ENCODE results near the gene SLC6A6.

Gene SLC6A6

GRCh38 chr3:14454639-14455310 lies 52.4 kb downstream of the SLC6A6 start:
- H3K36me3 ChIP-seq (ENCODE audit: control insufficient read depth, insufficient read depth, low read length) = peaks cover 37% of the 10 kb centered on the region
- peaks cover 4% of the 10 kb centered on the region for H3K4me1 ChIP-seq (ENCODE audit: control insufficient read depth, insufficient read depth, low read length)

GRCh38 chr3:14455571-14456317 lies 53.3 kb downstream of the SLC6A6 start:
- Histone ChIP-seq H3K36me3 (ENCODE audit: control insufficient read depth, insufficient read depth, low read length) (peaks cover 38% of the 10 kb centered on the region), H3K4me1 (ENCODE audit: control insufficient read depth, insufficient read depth, low read length) (peaks cover 4% of the 10 kb centered on the region), H3K27me3 (ENCODE audit: control insufficient read depth, insufficient read depth, low read length) (no peaks in the 10 kb centered on the region), H3K4me3 (ENCODE audit: low read depth, low read length) (no peak overlapping the region), H3K9ac (ENCODE audit: low read depth, low read length) (no peak overlapping the region), H3K9me3 (ENCODE audit: control insufficient read depth, insufficient read depth, low read length) (no peaks in the 10 kb centered on the region)

More at GRCh38 chr3:14454639-14455310, 52.4 kb downstream of the SLC6A6 start:
- no peaks in the 10 kb centered on the region for H3K9me3 ChIP-seq (ENCODE audit: control insufficient read depth, insufficient read depth, low read length)
- no peak overlapping the region for H3K4me3 ChIP-seq (ENCODE audit: low read depth, low read length)
- H3K27me3 ChIP-seq (ENCODE audit: control insufficient read depth, insufficient read depth, low read length) = no peaks in the 10 kb centered on the region
- H3K9ac ChIP-seq (ENCODE audit: low read depth, low read length) = no peak overlapping the region

GRCh38 chr3:14456794-14457193 lies 54.4 kb downstream of the SLC6A6 start:
- Histone ChIP-seq H3K9me3 (ENCODE audit: control insufficient read depth, insufficient read depth, low read length) (no peaks in the 10 kb centered on the region), H3K9ac (ENCODE audit: low read depth, low read length) (no peak overlapping the region), H3K27me3 (ENCODE audit: control insufficient read depth, insufficient read depth, low read length) (no peaks in the 10 kb centered on the region), H3K4me3 (ENCODE audit: low read depth, low read length) (no peak overlapping the region), H3K36me3 (ENCODE audit: control insufficient read depth, insufficient read depth, low read length) (peaks cover 29% of the 10 kb centered on the region), H3K4me1 (ENCODE audit: control insufficient read depth, insufficient read depth, low read length) (peaks cover 4% of the 10 kb centered on the region)

GRCh38 chr3:14457481-14457880 lies 55.1 kb downstream of the SLC6A6 start:
- Histone ChIP-seq H3K4me1 (ENCODE audit: control insufficient read depth, insufficient read depth, low read length) (peaks cover 4% of the 10 kb centered on the region), H3K27me3 (ENCODE audit: control insufficient read depth, insufficient read depth, low read length) (no peaks in the 10 kb centered on the region), H3K9ac (ENCODE audit: low read depth, low read length) (peak overlapping the region; percentile 47), H3K9me3 (ENCODE audit: control insufficient read depth, insufficient read depth, low read length) (no peaks in the 10 kb centered on the region), H3K4me3 (ENCODE audit: low read depth, low read length) (no peak overlapping the region), H3K36me3 (ENCODE audit: control insufficient read depth, insufficient read depth, low read length) (peaks cover 23% of the 10 kb centered on the region)

- peaks cover 20% of the 10 kb centered on the region for H3K36me3 ChIP-seq (ENCODE audit: control insufficient read depth, insufficient read depth, low read length)
- H3K27me3 ChIP-seq (ENCODE audit: control insufficient read depth, insufficient read depth, low read length) = no peaks in the 10 kb centered on the region
- peak overlapping the region; percentile 47 for H3K9ac ChIP-seq (ENCODE audit: low read depth, low read length)
- peaks cover 8% of the 10 kb centered on the region for H3K4me1 ChIP-seq (ENCODE audit: control insufficient read depth, insufficient read depth, low read length)
- no peak overlapping the region for H3K4me3 ChIP-seq (ENCODE audit: low read depth, low read length)
- H3K9me3 ChIP-seq (ENCODE audit: control insufficient read depth, insufficient read depth, low read length) = no peaks in the 10 kb centered on the region
These were observed 55.6 kb downstream of the SLC6A6 start for GRCh38 chr3:14457999-14458398.

- peaks cover 21% of the 10 kb centered on the region for H3K36me3 ChIP-seq (ENCODE audit: control insufficient read depth, insufficient read depth, low read length)
- H3K27me3 ChIP-seq (ENCODE audit: control insufficient read depth, insufficient read depth, low read length) = no peaks in the 10 kb centered on the region
- H3K4me3 ChIP-seq (ENCODE audit: low read depth, low read length) = no peak overlapping the region
- peaks cover 8% of the 10 kb centered on the region for H3K4me1 ChIP-seq (ENCODE audit: control insufficient read depth, insufficient read depth, low read length)
- no peak overlapping the region for H3K9ac ChIP-seq (ENCODE audit: low read depth, low read length)
- H3K9me3 ChIP-seq (ENCODE audit: control insufficient read depth, insufficient read depth, low read length) = no peaks in the 10 kb centered on the region
These were observed 56.2 kb downstream of the SLC6A6 start for GRCh38 chr3:14458434-14459275.

GRCh38 chr3:14459384-14459783 lies 57.0 kb downstream of the SLC6A6 start:
- Histone ChIP-seq H3K4me1 (ENCODE audit: control insufficient read depth, insufficient read depth, low read length) (peaks cover 11% of the 10 kb centered on the region), H3K9ac (ENCODE audit: low read depth, low read length) (no peak overlapping the region), H3K4me3 (ENCODE audit: low read depth, low read length) (no peak overlapping the region), H3K9me3 (ENCODE audit: control insufficient read depth, insufficient read depth, low read length) (no peaks in the 10 kb centered on the region), H3K27me3 (ENCODE audit: control insufficient read depth, insufficient read depth, low read length) (no peaks in the 10 kb centered on the region), H3K36me3 (ENCODE audit: control insufficient read depth, insufficient read depth, low read length) (peaks cover 25% of the 10 kb centered on the region)

- peaks cover 11% of the 10 kb centered on the region for H3K4me1 ChIP-seq (ENCODE audit: control insufficient read depth, insufficient read depth, low read length)
- H3K9me3 ChIP-seq (ENCODE audit: control insufficient read depth, insufficient read depth, low read length) = no peaks in the 10 kb centered on the region
- H3K27me3 ChIP-seq (ENCODE audit: control insufficient read depth, insufficient read depth, low read length) = no peaks in the 10 kb centered on the region
- no peak overlapping the region for H3K4me3 ChIP-seq (ENCODE audit: low read depth, low read length)
- no peak overlapping the region for H3K9ac ChIP-seq (ENCODE audit: low read depth, low read length)
- H3K36me3 ChIP-seq (ENCODE audit: control insufficient read depth, insufficient read depth, low read length) = peaks cover 25% of the 10 kb centered on the region
These were observed 57.4 kb downstream of the SLC6A6 start for GRCh38 chr3:14459787-14460186.

GRCh38 chr3:14460342-14461005 lies 58.1 kb downstream of the SLC6A6 start:
- H3K27me3 ChIP-seq (ENCODE audit: control insufficient read depth, insufficient read depth, low read length) = no peaks in the 10 kb centered on the region
- no peak overlapping the region for H3K9ac ChIP-seq (ENCODE audit: low read depth, low read length)
- H3K4me3 ChIP-seq (ENCODE audit: low read depth, low read length) = no peak overlapping the region
- no peaks in the 10 kb centered on the region for H3K9me3 ChIP-seq (ENCODE audit: control insufficient read depth, insufficient read depth, low read length)
- H3K4me1 ChIP-seq (ENCODE audit: control insufficient read depth, insufficient read depth, low read length) = peaks cover 11% of the 10 kb centered on the region
- H3K36me3 ChIP-seq (ENCODE audit: control insufficient read depth, insufficient read depth, low read length) = peaks cover 21% of the 10 kb centered on the region

GRCh38 chr3:14461006-14461747 lies 58.8 kb downstream of the SLC6A6 start:
- H3K27me3 ChIP-seq (ENCODE audit: control insufficient read depth, insufficient read depth, low read length) = no peaks in the 10 kb centered on the region
- H3K9ac ChIP-seq (ENCODE audit: low read depth, low read length) = no peak overlapping the region
- no peaks in the 10 kb centered on the region for H3K9me3 ChIP-seq (ENCODE audit: control insufficient read depth, insufficient read depth, low read length)
- peaks cover 11% of the 10 kb centered on the region for H3K4me1 ChIP-seq (ENCODE audit: control insufficient read depth, insufficient read depth, low read length)
- H3K4me3 ChIP-seq (ENCODE audit: low read depth, low read length) = no peak overlapping the region
- H3K36me3 ChIP-seq (ENCODE audit: control insufficient read depth, insufficient read depth, low read length) = peaks cover 21% of the 10 kb centered on the region

All from iPS-15b (cell line).